ENCODE measurements around the gene PAPPA.

Gene PAPPA

DNA sequence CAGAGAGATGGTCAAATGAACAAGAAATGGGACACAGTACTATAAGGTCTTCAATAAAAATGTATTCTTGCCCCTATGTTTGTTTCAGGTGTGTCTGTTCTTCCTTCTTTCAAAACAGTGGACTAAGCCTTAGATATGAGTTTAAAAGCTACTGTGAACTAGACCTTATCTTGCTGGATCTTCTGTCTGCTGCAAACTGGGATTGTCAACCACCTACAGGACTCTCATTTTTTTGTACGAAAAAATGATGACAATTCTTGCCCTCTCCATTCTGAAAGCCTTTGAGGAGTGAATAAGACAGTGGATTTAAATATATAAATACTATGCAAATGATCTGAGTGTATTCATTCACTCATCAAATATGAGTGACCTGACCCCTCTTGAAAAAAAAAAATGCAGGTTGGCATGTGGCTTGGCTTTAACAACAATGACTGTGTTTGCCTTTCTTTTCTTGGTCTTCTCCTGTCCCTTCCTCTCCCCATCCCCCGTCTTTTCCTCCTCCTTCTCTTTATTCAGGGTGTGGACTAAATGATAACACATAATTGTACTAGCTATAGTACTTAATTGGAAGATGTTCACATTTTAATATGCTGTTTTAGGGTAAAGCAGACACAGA is 298.0 kb downstream of the PAPPA start:
- no peak for DNase-seq (ENCODE audit: extremely low read depth in 1 of 2, low read depth in 1 of 2)
